Measurements from ENCODE around the gene KCND2.

- TF ChIP-seq POLR2A (IDR thresholded peaks at IDR 0.05; ENCODE audit: low read depth, low read length) (no peak), CTCF (conservative IDR thresholded peaks at IDR 0.05; ENCODE audit: low read depth, low read length) (no peak)
Measured at GRCh38 chr7:120553491-120553890, 280.5 kb downstream of the KCND2 start.
